ENCODE data around the gene EFCAB5.

DNA sequence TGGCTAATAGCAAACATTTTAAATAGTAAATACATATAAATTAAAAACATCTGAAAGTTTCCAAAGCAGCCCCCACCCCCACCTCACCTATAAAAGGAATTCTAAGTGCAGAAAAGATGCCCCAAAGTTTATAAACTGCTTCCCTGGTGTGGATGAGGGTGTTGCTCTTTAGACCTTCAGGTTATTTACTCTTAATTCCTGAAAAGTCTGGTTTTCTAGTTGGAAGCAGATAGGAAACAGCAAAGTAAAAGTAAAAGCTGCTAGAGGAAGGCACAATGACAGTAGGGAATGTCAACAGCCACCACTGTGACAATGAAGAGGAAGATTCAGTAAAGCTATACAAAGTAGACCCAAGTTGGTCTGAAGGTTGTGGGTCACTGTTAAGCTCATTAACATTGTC is 49.2 kb upstream of the EFCAB5 start:
- TF ChIP-seq, protein P1, sequence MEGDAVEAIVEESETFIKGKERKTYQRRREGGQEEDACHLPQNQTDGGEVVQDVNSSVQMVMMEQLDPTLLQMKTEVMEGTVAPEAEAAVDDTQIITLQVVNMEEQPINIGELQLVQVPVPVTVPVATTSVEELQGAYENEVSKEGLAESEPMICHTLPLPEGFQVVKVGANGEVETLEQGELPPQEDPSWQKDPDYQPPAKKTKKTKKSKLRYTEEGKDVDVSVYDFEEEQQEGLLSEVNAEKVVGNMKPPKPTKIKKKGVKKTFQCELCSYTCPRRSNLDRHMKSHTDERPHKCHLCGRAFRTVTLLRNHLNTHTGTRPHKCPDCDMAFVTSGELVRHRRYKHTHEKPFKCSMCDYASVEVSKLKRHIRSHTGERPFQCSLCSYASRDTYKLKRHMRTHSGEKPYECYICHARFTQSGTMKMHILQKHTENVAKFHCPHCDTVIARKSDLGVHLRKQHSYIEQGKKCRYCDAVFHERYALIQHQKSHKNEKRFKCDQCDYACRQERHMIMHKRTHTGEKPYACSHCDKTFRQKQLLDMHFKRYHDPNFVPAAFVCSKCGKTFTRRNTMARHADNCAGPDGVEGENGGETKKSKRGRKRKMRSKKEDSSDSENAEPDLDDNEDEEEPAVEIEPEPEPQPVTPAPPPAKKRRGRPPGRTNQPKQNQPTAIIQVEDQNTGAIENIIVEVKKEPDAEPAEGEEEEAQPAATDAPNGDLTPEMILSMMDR (conservative IDR thresholded peaks at IDR 0.05): no peak
- no peak for TF ChIP-seq EZH2 (IDR thresholded peaks at IDR 0.05; ENCODE audit: low read depth)

Measured in PC-9 (cell line).